HEK293 (cell line): ENCODE results near the gene ZAP70.

Experiments used
- CTCF ChIA-PET: fragments of 350-600 bp; formaldehyde crosslinking; extraction: SDS; loops from one replicate; lab custom pipeline; 2021; ENCODE audit warnings: antibody characterized with exemption; lab: Yijun Ruan, JAX
- POLR2A ChIA-PET: fragments of 300-600 bp; formaldehyde crosslinking; extraction: SDS; loops from one replicate; lab custom pipeline; 2020; ENCODE audit warnings: antibody characterized with exemption, inconsistent platforms; lab: Yijun Ruan, JAX
- H3K27ac ChIP-seq: fragments of 200-500 bp; sonication (Bioruptor generic); 2 replicates; pipeline ENCODE4 v1.5.1; 2014; ENCODE audit warnings: low read depth, low read length, control low read depth, inconsistent platforms; ENCODE audit errors: extremely low read depth
- H3K36me3 ChIP-seq, 2 experiments: fragments of 200-500 bp in 1 of 2; sonication (Bioruptor generic) in 1 of 2; 1 replicate in 1 of 2; 2 replicates in 1 of 2; pipeline ENCODE4 v1.5.1; 2014 to 2017; ENCODE audit warnings: inconsistent platforms in 2 of 2, low read length in 2 of 2; ENCODE audit not compliant: control insufficient read depth in 2 of 2, insufficient read depth in 1 of 2
- H3K4me1 ChIP-seq: fragments of 200-500 bp; sonication (Bioruptor generic); 2 replicates; pipeline ENCODE4 v1.5.1; 2014; ENCODE audit warnings: mild to moderate bottlenecking, low read length, inconsistent platforms; ENCODE audit not compliant: control insufficient read depth, insufficient read depth
- H3K4me3 ChIP-seq: 2 replicates; pipeline ENCODE4 v1.5.1; 2011; ENCODE audit warnings: low read depth, mild to moderate bottlenecking, control low read depth, low read length, moderate library complexity
- H3K9me3 ChIP-seq: fragments of 200-500 bp; sonication (Bioruptor generic); 2 replicates; pipeline ENCODE4 v1.5.1; 2014; ENCODE audit warnings: low read depth, low read length, inconsistent platforms; ENCODE audit not compliant: control insufficient read depth, insufficient read depth
- HOXA7 ChIP-seq: sonication (generic); formaldehyde crosslinking; IDR thresholded peaks from 2 replicates; pipeline ENCODE4 v1.8.1; 2022; ENCODE audit warnings: missing genetic modification reagents, borderline replicate concordance
- PBX3 ChIP-seq: sonication (generic); formaldehyde crosslinking; IDR thresholded peaks from 2 replicates; pipeline ENCODE4 v1.8.1; 2022; ENCODE audit warnings: mild to moderate bottlenecking, moderate library complexity, missing genetic modification reagents
- SCRT1 ChIP-seq: fragments of 450-650 bp; formaldehyde crosslinking; IDR thresholded peaks from 2 replicates; pipeline ENCODE4 v1.5.1; 2016; ENCODE audit warnings: missing biosample characterization, missing genetic modification characterization, borderline replicate concordance
- TRIM28 ChIP-seq: IDR thresholded peaks from 2 replicates; pipeline ENCODE4 v1.6.1; 2011; ENCODE audit warnings: low read length, control low read depth, borderline replicate concordance
- ZFHX2 ChIP-seq: fragments of 450-650 bp; formaldehyde crosslinking; conservative IDR thresholded peaks from 2 replicates; pipeline ENCODE4 v1.5.1; 2016; ENCODE audit warnings: missing biosample characterization, missing genetic modification characterization
- ZNF140 ChIP-seq: fragments of 450-650 bp; formaldehyde crosslinking; IDR thresholded peaks from 2 replicates; pipeline ENCODE4 v1.5.1; 2016; ENCODE audit warnings: missing biosample characterization, missing genetic modification characterization
- ZNF37A ChIP-seq: fragments of 450-650 bp; IDR thresholded peaks from 2 replicates; pipeline ENCODE4 v1.5.1; 2018; ENCODE audit warnings: missing biosample characterization, missing genetic modification characterization
- ZNF391 ChIP-seq: fragments of 450-650 bp; formaldehyde crosslinking; IDR thresholded peaks from 2 replicates; pipeline ENCODE4 v1.5.1; 2016; ENCODE audit warnings: low read depth, missing biosample characterization, missing genetic modification characterization, borderline replicate concordance
- ZNF510 ChIP-seq: fragments of 450-650 bp; formaldehyde crosslinking; IDR thresholded peaks from 2 replicates; pipeline ENCODE4 v1.5.1; 2018; ENCODE audit warnings: mild to moderate bottlenecking, missing genetic modification characterization, missing biosample characterization; ENCODE audit not compliant: insufficient replicate concordance
- ZNF571 ChIP-seq: fragments of 450-650 bp; formaldehyde crosslinking; IDR thresholded peaks from 2 replicates; pipeline ENCODE4 v1.5.0; 2017; ENCODE audit warnings: missing biosample characterization, missing genetic modification characterization
- ZNF623 ChIP-seq: fragments of 450-650 bp; formaldehyde crosslinking; IDR thresholded peaks from 2 replicates; pipeline ENCODE4 v1.5.1; 2016; ENCODE audit warnings: missing biosample characterization, missing genetic modification characterization
- ZNF692 ChIP-seq: fragments of 450-650 bp; formaldehyde crosslinking; IDR thresholded peaks from 2 replicates; pipeline ENCODE4 v1.5.1; 2016; ENCODE audit warnings: missing biosample characterization, missing genetic modification characterization
- ZNF704 ChIP-seq: fragments of 450-650 bp; formaldehyde crosslinking; IDR thresholded peaks from 2 replicates; pipeline ENCODE4 v1.5.1; 2016; ENCODE audit warnings: missing biosample characterization, missing genetic modification characterization
- ZSCAN18 ChIP-seq: fragments of 450-650 bp; formaldehyde crosslinking; IDR thresholded peaks from 2 replicates; pipeline ENCODE4 v1.5.1; 2016; ENCODE audit warnings: missing biosample characterization, missing genetic modification characterization
- ZSCAN5A ChIP-seq: fragments of 450-650 bp; formaldehyde crosslinking; IDR thresholded peaks from 2 replicates; pipeline ENCODE4 v1.5.1; 2016; ENCODE audit warnings: missing biosample characterization, missing genetic modification characterization
- ZXDB ChIP-seq: fragments of 450-650 bp; formaldehyde crosslinking; IDR thresholded peaks from 2 replicates; pipeline ENCODE4 v1.5.1; 2016; ENCODE audit warnings: missing biosample characterization, missing genetic modification characterization

ZAP70 gene

GRCh38 chr2:97733341-97734035 lies 20.1 kb downstream of the ZAP70 start (continued):
- TF ChIP-seq TRIM28: no peak
- TF ChIP-seq ZFHX2: no peak
- TF ChIP-seq ZNF37A (tag by site-specific recombination): no peak
- no peak for TF ChIP-seq ZNF510 (tag by site-specific recombination)
- TF ChIP-seq ZNF692 (tag by site-specific recombination): no peak
- TF ChIP-seq ZSCAN5A (tag by site-specific recombination): no peak
- TF ChIP-seq ZSCAN18 (tag by site-specific recombination): no peak
- no peak for TF ChIP-seq ZNF391 (tag by site-specific recombination)
- no peak for TF ChIP-seq PBX3 (CRISPR knock-in tag)
- no peak for TF ChIP-seq ZNF140 (tag by site-specific recombination)
- no peak for TF ChIP-seq HOXA7 (CRISPR knock-in tag)
- TF ChIP-seq ZNF623 (tag by site-specific recombination): no peak
- no peak for TF ChIP-seq ZNF571 (tag by site-specific recombination)

GRCh38 chr2:97734061-97735051 lies 21.0 kb downstream of the ZAP70 start:
- TF ChIP-seq ZNF704: no peak
- TF ChIP-seq ZXDB (tag by site-specific recombination): no peak
- TF ChIP-seq SCRT1 (tag by site-specific recombination): no peak
- H3K4me3 ChIP-seq: no peak overlapping the region
- H3K9me3 ChIP-seq: no peaks in the 10 kb centered on the region
- no peak overlapping the region for H3K27ac ChIP-seq
- H3K4me1 ChIP-seq: no peaks in the 10 kb centered on the region
- POLR2A ChIA-PET: no interaction called here
- no peaks in the 10 kb centered on the region for H3K36me3 ChIP-seq
- CTCF ChIA-PET: no interaction called here
